SK-N-SH (cell line): Measurements from ENCODE around the gene WIPF3. TPM values are rescaled to one million over a fixed set of nuclear protein-coding genes. Genes with fewer than 3 reads are reported as not detected.

Experiments used
- CTCF ChIA-PET: fragments of 300-600, 350-600 bp; formaldehyde crosslinking; extraction: SDS; loops from one replicate; lab custom pipeline; 2021; lab: Yijun Ruan, JAX
- POLR2A ChIA-PET: fragments of 350-600 bp; sonication (Branson Sonifier 250); formaldehyde crosslinking; extraction: SDS; loops from one replicate; lab custom pipeline; 2020; ENCODE audit warnings: antibody characterized with exemption, inconsistent platforms; lab: Yijun Ruan, JAX
- DNase-seq: peaks from one replicate; pipeline ENCODE4 v3.0.0; 2012
- H2AFZ ChIP-seq: fragments of 200-600 bp; sonication (generic); 2 replicates; pipeline ENCODE4 v1.8.1; 2016; ENCODE audit warnings: antibody characterized with exemption, mild to moderate bottlenecking, low read depth
- H3F3A ChIP-seq: fragments of 200-600 bp; sonication (generic); replicated peaks from 2 replicates; pipeline ENCODE3; 2016; ENCODE audit warnings: antibody characterized with exemption, mild to moderate bottlenecking; ENCODE audit not compliant: insufficient read depth
- H3K27ac ChIP-seq, 2 experiments: fragments of 200-500 bp in 1 of 2; fragments of 200-600 bp in 1 of 2; sonication (Bioruptor generic) in 1 of 2; sonication (generic), shearing (Covaris generic) in 1 of 2; 2 replicates each; pipeline versions ENCODE4 v1.5.1 to v1.6.1; 2014 to 2016; ENCODE audit warnings: low read depth in 2 of 2, inconsistent platforms in 1 of 2, low read length in 1 of 2, mild to moderate bottlenecking in 1 of 2, mixed read lengths in 1 of 2
- H3K27me3 ChIP-seq: fragments of 200-600 bp; sonication (generic), shearing (Covaris generic); 2 replicates; pipeline ENCODE4 v1.6.1; 2016; ENCODE audit warnings: mixed run types; ENCODE audit not compliant: insufficient read depth
- H3K36me3 ChIP-seq, 2 experiments: fragments of 200-500 bp in 1 of 2; fragments of 200-600 bp in 1 of 2; sonication (Bioruptor generic) in 1 of 2; sonication (generic) in 1 of 2; replicated peaks in 1 of 2; 2 replicates each; pipeline versions ENCODE3 to v1.5.1; 2014 to 2016; ENCODE audit warnings: low read length in 1 of 2, mild to moderate bottlenecking in 1 of 2; ENCODE audit not compliant: insufficient read depth in 2 of 2, control insufficient read depth in 1 of 2
- H3K4me1 ChIP-seq, 2 experiments: fragments of 200-500 bp in 1 of 2; fragments of 200-600 bp in 1 of 2; sonication (Bioruptor generic) in 1 of 2; sonication (generic), shearing (Covaris generic) in 1 of 2; 2 replicates each; pipeline versions ENCODE4 v1.5.1 to v1.6.1; 2014 to 2016; ENCODE audit warnings: low read depth in 1 of 2, low read length in 1 of 2, mixed run types in 1 of 2; ENCODE audit not compliant: insufficient read depth in 2 of 2, control insufficient read depth in 1 of 2
- H3K4me2 ChIP-seq: fragments of 200-600 bp; sonication (generic), shearing (Covaris generic); 2 replicates; pipeline ENCODE4 v1.6.1; 2017; ENCODE audit warnings: mixed run types
- H3K4me3 ChIP-seq, 2 experiments: fragments of 200-500 bp in 1 of 2; fragments of 200-600 bp in 1 of 2; sonication (Bioruptor generic) in 1 of 2; sonication (generic), shearing (Covaris generic) in 1 of 2; 2 replicates each; pipeline versions ENCODE4 v1.5.1 to v1.8.1; 2014 to 2016; ENCODE audit warnings: low read depth in 2 of 2, inconsistent platforms in 1 of 2, low read length in 1 of 2, mild to moderate bottlenecking in 1 of 2, mixed read lengths in 1 of 2, moderate library complexity in 1 of 2
- H3K79me2 ChIP-seq: fragments of 200-600 bp; sonication (generic); 2 replicates; pipeline ENCODE4 v1.8.1; 2017; ENCODE audit warnings: mild to moderate bottlenecking; ENCODE audit not compliant: insufficient read depth
- H3K9ac ChIP-seq: fragments of 200-600 bp; sonication (generic); 2 replicates; pipeline ENCODE4 v1.6.1; 2017; ENCODE audit warnings: mixed run types
- H3K9me2 ChIP-seq: fragments of 200-600 bp; sonication (generic); 2 replicates; pipeline ENCODE4 v1.6.1; 2017; ENCODE audit warnings: mixed run types
- H3K9me3 ChIP-seq: fragments of 200-600 bp; sonication (generic); 2 replicates; pipeline ENCODE4 v1.6.1; 2017; ENCODE audit warnings: mixed run types, mild to moderate bottlenecking, moderate library complexity
- H4K20me1 ChIP-seq: fragments of 200-600 bp; sonication (generic); 2 replicates; pipeline ENCODE4 v1.6.1; 2017; ENCODE audit warnings: mild to moderate bottlenecking, mixed run types; ENCODE audit not compliant: insufficient read depth
- CTCF ChIP-seq: fragments of 200-600 bp; sonication (generic); IDR thresholded peaks from 2 replicates; pipeline ENCODE4 v1.6.1; 2017; ENCODE audit warnings: antibody characterized with exemption, mild to moderate bottlenecking, moderate library complexity
- EP300 ChIP-seq, 2 experiments: IDR thresholded peaks; 2 replicates each; pipeline versions ENCODE4 v1.4.0 to v1.6.1; 2012; ENCODE audit warnings: borderline replicate concordance in 1 of 2, low read depth in 1 of 2, low read length in 1 of 2
- EZH2phosphoT487 ChIP-seq: fragments of 200-600 bp; sonication (generic); IDR thresholded peaks from 2 replicates; pipeline ENCODE4 v1.6.1; 2017; ENCODE audit warnings: low read depth, mixed run types, mild to moderate bottlenecking, antibody characterized with exemption, moderate library complexity, borderline replicate concordance
- FOSL2 ChIP-seq: IDR thresholded peaks from 2 replicates; pipeline ENCODE4 v1.4.0; 2012; ENCODE audit warnings: low read depth, mild to moderate bottlenecking, moderate library complexity, borderline replicate concordance
- FOXM1 ChIP-seq: IDR thresholded peaks from 2 replicates; pipeline ENCODE4 v1.4.0; 2012; ENCODE audit warnings: low read depth, mild to moderate bottlenecking
- GABPA ChIP-seq: IDR thresholded peaks from 2 replicates; pipeline ENCODE4 v1.4.0; 2012; ENCODE audit warnings: low read depth, mild to moderate bottlenecking
- GATA2 ChIP-seq: sonication (generic); formaldehyde crosslinking; IDR thresholded peaks from 2 replicates; pipeline ENCODE4 v1.5.0; 2020; ENCODE audit warnings: mild to moderate bottlenecking, missing genetic modification reagents
- IRF3 ChIP-seq: fragments of 150-350 bp; IDR thresholded peaks from 2 replicates; pipeline ENCODE4 v1.6.1; 2016; ENCODE audit warnings: mild to moderate bottlenecking, low read depth, low read length
- JUND ChIP-seq: IDR thresholded peaks from 2 replicates; pipeline ENCODE4 v1.4.0; 2012
- MAX ChIP-seq: IDR thresholded peaks from 2 replicates; pipeline ENCODE4 v1.4.0; 2012; ENCODE audit warnings: low read depth
- NFIC ChIP-seq: IDR thresholded peaks from 2 replicates; pipeline ENCODE4 v1.4.0; 2012; ENCODE audit warnings: borderline replicate concordance
- NRF1 ChIP-seq: IDR thresholded peaks from 2 replicates; pipeline ENCODE4 v1.6.1; 2012; ENCODE audit warnings: low read depth, mild to moderate bottlenecking, low read length
- REST ChIP-seq: IDR thresholded peaks from 2 replicates; pipeline ENCODE4 v1.6.1; 2012; ENCODE audit warnings: mild to moderate bottlenecking, low read depth, low read length, moderate library complexity
- SIN3A ChIP-seq: IDR thresholded peaks from 2 replicates; pipeline ENCODE4 v1.6.1; 2012; ENCODE audit warnings: low read depth, mild to moderate bottlenecking, low read length, moderate library complexity, borderline replicate concordance
- TAF1 ChIP-seq: IDR thresholded peaks from 2 replicates; pipeline ENCODE4 v1.6.1; 2012; ENCODE audit warnings: low read depth, mild to moderate bottlenecking, low read length, moderate library complexity, borderline replicate concordance
- TCF12 ChIP-seq: IDR thresholded peaks from 2 replicates; pipeline ENCODE4 v1.4.0; 2012
- WGBS: methylation state at CpG from one replicate; pipeline ENCODE4 v1.1.6; 2017; ENCODE audit warnings: low lambda C conversion rate; 5-methylcytosine and 5-hydroxymethylcytosine counted together
- polyA plus RNA-seq, 3 experiments: library from polyadenylated mRNA; depleted of rRNA; stranded (reverse); fragments of >200 nt; gene quantifications; 2 replicates each; pipeline ENCODE4 v1.2.3, GENCODE V29; 2012

The WIPF3 gene
- polyA plus RNA-seq, 1 of the 3 experiments (the other 2 are of a cell fraction): 0.02 TPM

GRCh38 chr7:29898301-29898700 is 92.0 kb downstream of the WIPF3 start:
- H3F3A ChIP-seq: no peaks in the 10 kb centered on the region
- no peak for DNase-seq
- no peak overlapping the region for H3K4me3 ChIP-seq

More at GRCh38 chr7:29898301-29898700, 92.0 kb downstream of the WIPF3 start:
- Histone ChIP-seq H3K27me3 (no peaks in the 10 kb centered on the region; the same call in 1 of the 2 replicates), H3K79me2 (no peaks in the 10 kb centered on the region), H4K20me1 (no peaks in the 10 kb centered on the region), H3K4me1 (peaks cover 0 to 15% of the 10 kb centered on the region in 2 experiments; a peak in 2 of 4 replicates), H3K9me3 (no peaks in the 10 kb centered on the region), H3K36me3 (no peaks in the 10 kb centered on the region), H3K4me2 (no peak overlapping the region), H3K27ac (no peak overlapping the region), H3K9me2 (no peaks in the 10 kb centered on the region), H3K9ac (no peak overlapping the region), H2AFZ (no peak overlapping the region)
- POLR2A ChIA-PET: no interaction called here
- 51% methylated on average over 5 of the region's 5 CpGs for WGBS
- CTCF ChIA-PET: interaction anchor here (1.0 to 1.8 kb wide), 3 partner anchors 20 to 150 kb away, joined by 3 to 9 read pairs (median 6); no protein-coding TSS in a partner anchor
- TF ChIP-seq JUND (no peak), SIN3A (no peak), TAF1 (no peak), FOSL2 (no peak), NRF1 (no peak), EP300 (IDR thresholded peaks at IDR 0.05; ENCODE audit: borderline replicate concordance in 1 of 2, low read depth in 1 of 2, low read length in 1 of 2) (no peak), EZH2phosphoT487 (no peak), IRF3 (no peak), FOXM1 (no peak), GABPA (no peak), TCF12 (no peak), NFIC (no peak), MAX (no peak), CTCF (no peak), REST (no peak), GATA2 (no peak)
